Esophagus mucosa (tissue), 1 donor: Measurements from ENCODE around the gene AMPH. TPM values are rescaled to one million over a fixed set of nuclear protein-coding genes. Genes with fewer than 3 reads are reported as not detected.
"Not testable (repeated sequence)": the region's sequence is repeated elsewhere in the genome, so short reads cannot be mapped to it uniquely, and the experiment has no call there.

Source experiments
- ATAC-seq: fragments of 200-7000 bp; cut with Tn5 transposase; one replicate; pipeline ENCODE4 v1.9.1; 2020
- total RNA-seq: library from RNA; stranded (reverse); gene quantifications from one replicate; pipeline ENCODE4 v1.2.4, GENCODE V29; 2023
- donor health status: DM: yes; HTN: yes; CAD: no.

AMPH gene
- total RNA-seq, 1 donor from 2014 or later: 0.16 TPM

GRCh38 chr7:38628630-38629385, 2.4 kb downstream of the AMPH start:
- no peak for ATAC-seq

- ATAC-seq: no peak
Observed at GRCh38 chr7:38625866-38626265, 5.3 kb downstream of the AMPH start.

- ATAC-seq: no peak
Observed at GRCh38 chr7:38615665-38616064, 15.5 kb downstream of the AMPH start.

GRCh38 chr7:38607466-38607865, 23.7 kb downstream of the AMPH start:
- no peak for ATAC-seq

GRCh38 chr7:38600741-38601140, 30.4 kb downstream of the AMPH start:
- no peak for ATAC-seq

GRCh38 chr7:38594949-38595348, 36.2 kb downstream of the AMPH start:
- ATAC-seq: no peak

- ATAC-seq: no peak
Observed at GRCh38 chr7:38592737-38593288, 38.4 kb downstream of the AMPH start.

GRCh38 chr7:38585572-38586354, 45.4 kb downstream of the AMPH start:
- ATAC-seq: no peak

- no peak for ATAC-seq
Observed at GRCh38 chr7:38584443-38585210, 46.5 kb downstream of the AMPH start.

GRCh38 chr7:38580485-38580884, 50.7 kb downstream of the AMPH start:
- ATAC-seq: no peak

GRCh38 chr7:38574086-38574485, 57.1 kb downstream of the AMPH start:
- ATAC-seq: no peak

GRCh38 chr7:38571620-38572019, 59.6 kb downstream of the AMPH start:
- not testable (repeated sequence) for ATAC-seq

- no peak for ATAC-seq
Observed at GRCh38 chr7:38568497-38568896, 62.7 kb downstream of the AMPH start.

GRCh38 chr7:38565289-38565688, 65.9 kb downstream of the AMPH start:
- ATAC-seq: no peak

GRCh38 chr7:38563741-38564140, 67.4 kb downstream of the AMPH start:
- no peak for ATAC-seq

GRCh38 chr7:38561166-38561565, 70.0 kb downstream of the AMPH start:
- ATAC-seq: no peak

GRCh38 chr7:38558761-38559345, 72.3 kb downstream of the AMPH start:
- no peak for ATAC-seq

GRCh38 chr7:38554586-38554985, 76.6 kb downstream of the AMPH start:
- no peak for ATAC-seq

- no peak for ATAC-seq
Observed at GRCh38 chr7:38550836-38551235, 80.3 kb downstream of the AMPH start.

- no peak for ATAC-seq
Observed at GRCh38 chr7:38548605-38549004, 82.6 kb downstream of the AMPH start.

GRCh38 chr7:38546763-38547162, 84.4 kb downstream of the AMPH start:
- no peak for ATAC-seq

- no peak for ATAC-seq
Observed at GRCh38 chr7:38545977-38546376, 85.2 kb downstream of the AMPH start.

GRCh38 chr7:38542156-38542555, 89.0 kb downstream of the AMPH start:
- no peak for ATAC-seq
